HG03066 (cell line): ENCODE measurements around the gene C4BPA.
A peak's percentile ranks its signal among the peaks of the same experiment; 100 is the strongest.

Experiments
- ATAC-seq: cut with Tn5 transposase; IDR thresholded peaks from one replicate; pipeline ENCODE4 v1.9.1; 2021; ENCODE audit warnings: low read depth; ENCODE audit not compliant: unreplicated experiment

The C4BPA gene

DNA sequence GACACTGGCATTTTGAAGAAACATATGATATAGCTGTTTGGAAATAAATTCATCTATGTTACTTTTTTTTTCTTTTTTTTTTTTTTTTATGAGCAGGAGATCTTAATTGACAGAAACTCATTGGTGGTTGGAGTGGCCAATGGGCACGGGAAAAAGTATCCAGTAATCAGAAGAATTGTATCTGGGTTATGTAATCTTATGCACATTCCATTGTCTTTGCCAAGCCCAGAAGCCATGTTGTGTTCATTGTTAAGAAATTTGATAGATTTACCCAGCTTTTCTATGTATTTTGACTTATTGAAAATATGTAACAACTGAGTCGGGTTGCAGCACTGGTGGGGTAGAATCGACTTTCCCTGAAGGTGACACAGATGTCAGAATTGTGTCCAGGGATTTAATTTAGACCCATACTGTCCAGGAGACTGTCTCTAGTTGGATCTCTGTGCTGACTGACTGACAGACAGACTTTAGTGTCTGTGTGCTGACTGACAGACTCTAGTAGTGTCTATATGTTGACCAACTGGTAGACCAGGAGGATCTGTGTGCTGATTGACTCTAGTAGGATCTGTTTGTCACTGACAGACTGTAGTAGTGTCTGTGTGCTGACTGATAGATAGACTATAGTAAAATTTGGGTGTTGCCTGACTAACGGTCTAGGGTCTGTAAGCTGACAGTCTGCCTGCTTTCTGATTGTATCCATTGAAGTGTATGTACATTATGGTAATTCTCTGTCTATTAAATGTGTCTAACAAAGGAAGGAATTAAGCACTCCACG, 27.7 kb upstream of the C4BPA start:
- ATAC-seq = no peak

DNA sequence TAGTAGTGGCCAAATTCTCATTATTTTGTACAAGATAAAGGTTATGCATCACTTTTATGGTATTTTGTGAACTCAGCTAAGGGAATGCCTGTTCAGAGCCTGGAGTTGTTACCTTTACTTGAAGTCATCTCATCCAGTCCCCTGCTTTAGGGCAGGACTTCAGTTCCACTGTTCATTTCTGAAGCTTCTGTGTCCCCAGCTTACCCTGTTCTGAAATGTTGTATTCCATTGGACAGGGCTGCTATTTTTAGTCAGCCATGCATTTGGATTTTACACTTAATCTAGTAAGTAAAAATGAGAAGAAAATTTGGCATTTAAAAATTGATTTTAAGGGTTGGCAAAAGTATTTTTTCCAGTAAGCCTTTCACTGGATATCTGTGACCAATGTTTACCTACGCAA, 27.0 kb upstream of the C4BPA start:
- ATAC-seq = no peak

DNA sequence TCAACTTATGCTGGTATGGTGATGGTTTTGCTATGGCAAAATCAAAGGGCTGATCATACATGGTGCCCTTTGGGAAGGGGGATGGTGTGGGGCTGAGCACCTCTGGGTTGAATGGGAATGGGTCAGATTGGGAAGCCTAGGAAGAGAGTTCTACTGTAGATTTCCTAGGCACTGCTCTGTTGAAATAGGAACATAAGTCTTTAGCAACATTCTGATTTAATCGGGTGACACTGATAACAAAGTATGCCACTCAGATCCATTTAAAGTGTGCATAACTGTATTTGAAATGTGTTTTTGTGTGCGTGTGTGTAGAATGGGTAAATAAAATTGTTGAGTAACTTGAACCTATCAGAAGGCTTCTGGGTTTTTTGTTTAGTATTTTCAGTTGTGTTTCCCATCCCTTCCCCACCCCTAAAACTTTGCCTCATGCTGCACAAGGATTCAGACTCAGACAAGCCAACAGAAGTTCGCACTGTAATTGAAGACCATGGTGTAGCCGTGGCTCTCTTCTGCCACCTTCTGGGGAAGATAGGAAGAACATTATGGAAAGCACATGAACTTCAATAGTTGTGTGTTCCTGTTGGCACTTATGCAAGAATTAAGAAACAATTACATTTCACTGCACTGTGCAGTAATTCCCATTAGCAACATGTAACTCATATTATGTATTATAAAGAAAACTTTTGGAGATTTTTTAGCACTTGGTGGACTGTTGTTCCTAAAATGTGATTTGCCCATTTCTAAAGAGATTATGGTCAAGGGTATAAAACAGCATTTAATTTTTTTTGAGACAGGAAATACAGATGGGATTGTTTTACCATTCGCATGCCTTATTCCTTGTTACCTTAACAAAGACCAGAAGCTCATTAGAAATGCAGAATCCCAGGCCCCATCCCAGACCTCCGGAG, 26.3 kb upstream of the C4BPA start:
- no peak for ATAC-seq

DNA sequence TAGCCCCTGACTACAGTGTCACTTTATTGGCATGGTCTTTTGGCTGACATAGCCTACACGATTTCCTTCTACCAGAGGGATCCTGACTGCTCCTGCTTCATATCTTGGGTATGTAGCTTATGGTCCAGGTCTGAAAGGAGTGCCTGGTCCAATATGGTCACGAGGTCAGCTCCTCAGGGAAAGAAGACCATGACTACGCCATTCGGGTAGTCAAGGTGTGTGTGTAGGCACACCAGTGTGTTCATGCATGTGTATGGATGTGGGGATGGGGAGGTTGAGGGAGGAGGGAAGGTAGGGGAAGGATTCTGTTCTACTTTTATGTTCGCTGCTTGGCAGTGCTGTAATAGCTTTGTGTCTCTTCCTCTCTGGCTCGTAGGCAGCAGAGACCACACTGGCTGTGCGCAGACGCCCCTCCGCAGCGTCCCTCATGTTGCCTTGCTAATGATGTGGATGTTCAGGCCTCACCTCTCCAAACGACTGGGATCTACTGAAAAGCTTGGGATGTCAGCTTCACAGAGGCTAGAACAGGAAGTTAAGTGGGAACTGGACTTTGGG, 25.4 kb upstream of the C4BPA start:
- ATAC-seq = no peak

DNA sequence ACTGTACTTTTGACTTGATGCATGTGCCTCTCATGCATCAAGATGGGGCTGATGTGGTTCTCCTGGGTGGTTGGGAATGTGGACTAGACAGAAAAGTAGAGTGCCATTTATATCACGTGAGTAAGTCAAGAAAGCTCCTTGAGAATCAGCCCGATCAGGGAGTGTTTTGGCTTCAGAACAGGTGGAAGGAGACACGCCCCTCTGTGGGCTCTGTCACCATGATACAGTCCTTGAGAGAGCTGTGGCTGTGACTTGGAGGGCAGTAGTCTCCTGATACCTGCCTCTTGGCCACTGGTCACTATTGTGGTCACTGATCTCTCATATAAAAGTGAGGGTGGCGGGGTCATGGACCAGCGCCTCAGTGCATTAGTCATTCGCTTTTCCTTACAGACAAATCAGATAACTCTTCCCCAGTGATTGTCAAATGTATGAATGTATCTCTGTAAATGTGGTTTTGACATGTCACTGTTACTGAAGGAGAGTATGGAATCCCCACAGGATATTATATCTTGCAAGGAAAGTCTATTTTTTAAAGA, 24.3 kb upstream of the C4BPA start:
- ATAC-seq = no peak

DNA sequence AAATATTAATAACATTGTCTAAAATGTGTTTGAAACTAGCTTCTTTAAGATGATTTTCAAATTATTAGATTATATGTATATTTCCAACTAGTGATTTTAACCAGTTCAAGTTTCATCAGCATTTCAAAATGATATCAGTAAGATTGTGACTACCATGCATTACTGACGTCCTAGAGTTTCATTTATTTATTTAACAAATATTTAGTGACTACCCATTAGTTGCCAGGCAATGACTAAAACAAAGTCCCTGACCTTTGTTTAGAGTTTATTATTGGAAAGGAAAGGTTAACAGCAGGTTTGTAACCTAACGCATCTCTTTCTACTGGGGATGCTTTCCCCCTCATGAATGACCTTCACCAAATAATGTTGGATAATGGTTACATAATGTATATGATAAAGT, 22.9 kb upstream of the C4BPA start:
- ATAC-seq = no peak

DNA sequence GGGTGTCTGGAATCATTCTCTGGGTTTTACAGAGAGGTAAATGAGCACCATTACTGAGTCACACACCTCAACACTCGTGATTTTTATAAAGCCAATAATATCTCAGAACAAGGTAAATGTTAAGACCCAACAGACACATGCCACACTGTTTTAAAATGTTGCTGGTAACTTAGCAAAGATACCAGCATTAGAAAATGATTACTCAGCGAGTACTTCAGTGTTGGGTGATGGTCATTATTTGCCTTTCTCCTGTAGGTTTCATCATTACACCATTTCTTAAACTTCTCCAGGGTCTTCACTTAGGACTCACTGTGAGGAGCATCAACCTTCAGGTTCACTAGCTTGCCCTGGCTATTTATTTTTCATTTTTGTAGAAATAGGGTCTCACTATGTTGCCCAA, 22.2 kb upstream of the C4BPA start:
- no peak for ATAC-seq

DNA sequence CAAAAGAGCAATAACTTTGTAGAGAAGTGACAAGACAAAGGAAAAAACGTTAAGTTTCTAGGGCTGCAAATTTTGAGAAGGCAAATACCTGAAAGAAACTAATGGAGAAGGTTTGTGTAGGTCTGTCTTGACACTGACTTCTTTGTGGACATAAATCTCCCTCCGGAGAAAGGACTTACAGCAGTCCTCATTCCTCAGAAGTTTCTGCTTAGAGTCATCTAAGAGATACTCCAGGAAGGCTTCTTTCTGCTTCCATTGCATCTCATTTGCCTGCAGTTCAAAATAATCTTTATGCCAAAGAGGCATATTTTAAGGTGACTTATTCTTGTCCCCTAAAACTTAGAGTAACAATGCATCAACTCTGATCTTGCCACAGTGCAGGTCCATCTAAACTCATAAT, 19.8 kb upstream of the C4BPA start:
- no peak for ATAC-seq

DNA sequence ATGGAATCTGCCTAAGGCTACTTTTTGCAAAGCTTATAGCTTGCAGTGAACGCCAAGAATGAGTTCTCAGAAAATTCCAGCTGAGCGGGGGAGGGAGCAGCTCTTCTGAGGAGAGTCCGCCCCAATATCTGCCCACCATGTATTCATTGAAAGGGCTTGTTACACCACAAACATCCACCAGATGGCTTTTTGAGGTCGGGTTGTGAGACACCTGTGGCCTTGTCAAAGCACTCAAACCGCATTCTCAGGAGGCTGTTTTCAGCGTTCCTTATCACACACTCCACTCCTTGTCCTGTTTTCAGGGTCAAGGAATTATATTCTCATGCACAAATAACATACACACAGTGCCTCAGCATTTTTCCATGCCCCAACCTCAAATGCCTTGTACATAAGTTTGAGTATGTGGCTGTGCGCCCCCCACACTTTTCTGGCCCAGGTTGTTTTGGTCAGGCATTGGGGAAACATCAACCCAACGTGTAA, 19.3 kb upstream of the C4BPA start:
- no peak for ATAC-seq

DNA sequence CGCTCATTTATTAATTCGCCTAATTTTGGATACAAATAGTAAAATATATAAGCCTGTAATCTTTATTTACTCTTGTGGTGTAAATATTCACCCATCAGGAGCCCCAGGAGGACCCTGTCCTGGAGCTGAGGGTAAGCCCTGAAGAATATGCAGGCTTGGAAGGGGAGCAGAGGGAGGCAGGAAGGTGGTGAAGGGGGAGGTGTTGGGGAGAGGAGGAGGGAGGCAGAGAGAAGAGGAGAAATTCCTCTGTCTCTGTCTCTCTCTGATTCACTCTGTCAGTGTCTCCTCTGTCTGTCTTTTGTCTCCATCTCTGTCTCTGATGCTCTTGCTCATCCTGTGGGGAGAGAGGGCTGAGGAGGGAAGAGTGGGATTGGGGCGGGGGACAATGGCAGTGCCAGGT, 18.1 kb upstream of the C4BPA start:
- no peak for ATAC-seq

DNA sequence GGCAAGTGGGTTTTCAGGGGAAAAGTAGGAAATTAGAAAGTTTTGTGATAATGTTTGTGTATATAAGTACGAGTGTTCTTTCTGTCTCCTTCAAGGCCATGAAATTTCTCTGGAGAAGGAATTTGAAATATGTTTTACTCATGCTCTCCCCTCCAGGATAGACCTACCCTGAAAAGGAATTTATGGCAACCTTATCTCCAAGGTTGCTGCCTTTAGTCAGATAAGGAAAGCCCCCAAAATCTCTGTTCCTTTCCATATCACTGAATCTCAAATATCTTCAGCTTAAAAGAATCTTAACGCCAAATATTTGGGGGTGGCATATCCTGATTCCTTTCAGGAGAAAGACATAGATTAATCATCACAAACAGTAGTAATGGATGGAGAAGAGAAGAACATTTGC, 15.9 kb upstream of the C4BPA start:
- ATAC-seq = no peak

DNA sequence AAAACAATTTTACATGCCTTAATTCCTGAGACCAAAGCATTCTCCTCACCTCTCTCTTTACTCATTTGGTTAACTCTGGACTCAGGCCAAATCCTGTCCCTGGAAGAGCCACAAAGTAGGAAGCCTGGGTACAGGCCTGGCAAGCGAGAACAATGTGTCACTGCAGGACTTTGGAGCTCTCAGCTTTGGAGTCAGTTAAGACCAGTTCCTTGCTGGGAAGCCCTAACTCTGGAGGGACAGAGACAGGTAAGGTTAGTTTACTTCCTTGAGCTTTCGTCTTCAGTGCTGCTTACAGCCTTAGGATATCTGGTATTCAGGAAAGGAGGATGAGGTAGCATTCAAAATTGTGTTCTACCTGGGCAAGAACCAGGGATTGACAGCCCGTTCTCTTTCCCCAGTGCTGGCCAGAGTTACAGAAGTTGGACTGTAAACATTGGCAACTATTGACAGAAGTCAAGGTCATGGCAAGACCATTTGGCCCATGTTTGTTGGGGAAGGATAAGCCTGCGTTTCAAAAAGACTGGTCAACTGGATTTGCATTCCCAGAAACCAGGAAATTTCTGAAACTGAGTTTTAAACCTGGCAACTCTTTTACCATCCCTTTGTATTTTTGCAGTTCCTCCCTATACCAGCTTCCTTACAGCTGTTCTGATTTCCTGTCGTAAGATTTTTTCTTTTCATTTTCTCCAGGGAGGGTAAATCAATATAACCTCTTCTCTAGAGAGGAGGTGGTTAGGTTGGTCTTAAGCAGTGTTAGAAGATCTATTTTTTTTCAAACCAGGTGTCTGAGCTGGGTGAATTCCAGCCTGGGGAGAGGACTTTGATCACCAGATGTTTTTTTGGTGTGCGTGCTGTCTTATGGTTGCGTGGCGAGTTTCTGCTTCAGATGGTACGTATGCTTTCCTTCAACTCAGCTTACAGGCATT, 15.1 kb upstream of the C4BPA start, which contains the start of gene C4BPB:
C4BPB (plus strand) TSS at position 160 of the 926 bp plus-strand sequence; CDS start at position 832, 672 bp downstream.
- no peak for ATAC-seq

DNA sequence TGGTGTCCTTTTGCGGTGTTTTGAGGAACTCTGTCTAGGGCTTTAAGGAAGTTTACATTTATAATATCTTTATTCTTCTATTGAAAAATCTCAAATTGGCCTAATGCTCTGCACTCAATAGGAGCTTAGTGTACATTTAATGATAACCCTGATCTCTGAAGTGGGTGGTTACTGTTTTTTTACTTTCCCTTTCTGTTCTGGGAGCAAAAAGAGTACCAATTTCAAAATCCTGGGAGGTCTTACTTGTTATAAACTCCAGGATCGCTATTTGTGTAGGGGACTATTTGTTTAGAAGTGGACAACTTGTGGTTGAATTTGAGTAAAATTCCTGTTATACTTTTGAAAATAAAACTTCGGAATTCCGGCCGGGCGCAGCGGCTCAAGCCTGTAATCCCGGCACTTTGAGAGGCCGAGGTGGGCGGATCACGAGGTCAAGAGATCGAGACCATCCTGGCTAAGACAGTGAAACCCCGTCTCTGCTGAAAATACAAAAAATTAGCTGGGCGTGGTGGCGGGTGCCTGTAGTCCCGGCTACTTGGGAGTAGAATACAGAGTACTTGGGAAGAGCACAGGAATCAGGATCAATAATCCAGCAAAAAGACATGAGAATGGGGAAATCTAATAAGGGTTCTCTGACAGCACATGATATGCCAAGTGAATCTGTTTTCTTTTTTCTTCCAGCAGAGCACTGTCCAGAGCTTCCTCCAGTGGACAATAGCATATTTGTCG, 14.2 kb upstream of the C4BPA start:
- ATAC-seq = no peak

DNA sequence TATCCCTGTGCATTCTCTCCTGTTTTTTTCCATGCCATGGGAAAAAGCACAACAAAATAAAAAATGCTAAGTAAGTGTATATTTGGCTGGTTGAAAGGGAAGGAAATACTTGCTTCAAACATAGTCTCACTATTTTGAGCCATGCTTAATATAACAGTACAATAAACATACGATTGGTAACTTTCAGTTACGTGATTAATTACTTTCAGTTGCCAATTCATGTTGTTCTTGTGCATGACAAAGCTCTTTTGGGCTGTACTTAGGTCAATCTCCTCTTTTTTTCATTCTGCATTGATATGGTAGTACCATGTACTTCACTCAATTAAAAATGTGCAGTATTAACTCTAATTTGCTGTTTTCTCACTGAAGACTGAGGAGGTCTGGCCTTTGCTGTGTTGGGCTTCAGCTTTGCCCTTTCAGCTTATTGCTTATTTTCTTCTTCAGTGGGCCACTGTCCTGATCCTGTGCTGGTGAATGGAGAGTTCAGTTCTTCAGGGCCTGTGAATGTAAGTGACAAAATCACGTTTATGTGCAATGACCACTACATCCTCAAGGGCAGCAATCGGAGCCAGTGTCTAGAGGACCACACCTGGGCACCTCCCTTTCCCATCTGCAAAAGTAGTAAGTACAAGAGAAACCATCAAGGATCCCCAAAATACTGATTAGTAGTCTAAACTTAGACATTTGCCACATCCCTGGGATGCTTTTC, 12.7 kb upstream of the C4BPA start:
- ATAC-seq = no peak

DNA sequence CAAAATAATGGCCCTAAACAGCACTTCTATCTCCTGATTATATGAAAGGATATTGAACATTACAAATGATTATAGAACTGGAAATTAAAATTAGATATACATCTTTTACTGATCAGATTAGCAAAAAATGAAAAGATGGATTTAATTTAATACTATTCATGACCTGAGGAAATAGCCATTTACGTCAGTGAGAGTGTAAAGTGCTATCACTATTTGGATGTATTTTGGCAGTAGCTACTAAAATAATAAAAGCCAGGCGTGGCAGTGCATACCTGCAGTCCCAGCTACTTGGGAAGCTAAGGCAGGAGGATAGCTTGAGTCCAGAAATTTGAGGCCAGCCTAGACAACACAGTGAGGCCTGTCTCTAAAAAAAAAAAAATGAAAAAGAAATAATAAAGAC, 10.1 kb upstream of the C4BPA start:
- ATAC-seq = no peak

DNA sequence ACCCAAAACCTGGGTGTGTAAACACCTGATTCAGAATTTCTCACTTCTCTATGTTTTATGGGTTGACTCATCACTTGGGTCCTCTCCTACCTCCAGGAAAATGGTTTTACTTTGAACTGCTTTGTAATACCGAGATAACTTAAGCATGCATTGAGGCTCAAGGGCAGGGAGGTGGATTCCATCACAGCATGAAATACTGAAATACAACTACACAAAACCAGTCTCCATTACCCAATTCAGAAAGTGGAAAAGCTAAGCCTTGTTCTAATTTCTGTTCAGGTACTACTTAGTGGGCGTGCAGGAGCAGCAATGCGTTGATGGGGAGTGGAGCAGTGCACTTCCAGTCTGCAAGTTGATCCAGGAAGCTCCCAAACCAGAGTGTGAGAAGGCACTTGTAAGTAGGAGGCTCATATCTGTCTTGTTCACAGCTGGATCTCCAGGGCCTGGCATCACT, 6.1 kb upstream of the C4BPA start:
- ATAC-seq = peak; percentile 64

DNA sequence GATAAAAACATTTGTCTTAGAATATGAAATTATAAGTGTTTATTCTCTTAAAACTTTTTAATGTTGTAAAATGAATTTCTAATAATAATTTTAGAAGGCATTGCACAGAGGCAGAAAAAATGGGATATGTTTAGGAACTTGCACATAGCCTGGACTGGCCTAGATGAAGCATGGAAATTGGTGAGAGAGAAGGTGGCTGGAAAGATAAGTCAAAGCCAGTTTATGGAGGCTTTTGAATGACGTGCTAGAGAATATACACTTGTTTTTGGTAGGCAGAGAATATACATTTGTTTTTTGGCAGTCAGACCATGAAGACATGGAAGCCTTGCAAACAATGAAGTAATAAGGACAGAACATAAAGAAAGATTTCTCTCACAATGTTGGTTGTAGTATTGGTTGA, 2.3 kb upstream of the C4BPA start:
- no peak for ATAC-seq

DNA sequence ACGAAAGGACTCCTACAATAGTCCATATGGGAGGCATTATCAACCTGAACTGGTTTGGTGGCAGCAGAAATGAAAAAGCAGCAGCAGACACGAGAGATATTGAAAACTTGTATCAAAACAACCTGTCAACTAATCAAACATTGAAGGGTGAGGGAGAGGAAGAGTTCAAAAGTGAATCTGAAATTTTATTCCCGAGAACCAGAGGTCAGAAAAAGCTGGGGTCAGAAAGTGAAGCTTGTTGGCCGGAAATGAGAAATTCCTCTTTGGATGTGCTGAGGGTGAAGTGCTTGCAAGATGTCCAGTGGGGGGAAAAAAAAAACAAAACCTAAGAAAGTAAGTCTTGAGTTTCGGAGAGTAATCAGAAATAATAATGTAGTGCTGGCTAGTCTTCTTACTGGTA, 1.9 kb upstream of the C4BPA start:
- ATAC-seq = no peak

DNA sequence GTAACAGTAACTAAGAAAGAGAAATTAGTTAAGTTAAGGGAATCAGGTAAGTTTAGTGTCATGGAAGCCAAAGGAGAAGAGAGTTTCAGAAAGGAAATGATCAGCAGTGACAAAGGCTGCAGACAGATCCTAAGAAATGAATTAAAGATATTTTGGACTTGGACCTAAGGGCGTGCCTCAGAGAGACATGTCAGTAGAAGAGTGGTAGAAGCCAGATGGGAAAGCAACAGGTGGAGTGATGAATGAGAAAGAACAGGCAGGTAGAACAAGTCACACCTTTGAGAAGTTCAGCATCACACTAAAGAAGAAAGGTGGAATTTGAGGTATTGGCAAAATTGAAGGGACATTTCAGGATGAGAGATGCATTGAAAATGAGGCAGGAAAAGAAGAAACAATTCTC, 1.4 kb upstream of the C4BPA start:
- ATAC-seq = no peak
